Stomach (tissue), 4 donors: ENCODE measurements around the gene KRTAP16-1.

Source experiments
- CTCF ChIP-seq, 7 experiments: fragments of 450-650 bp in 4 of 7; fragments of 200-600 bp in 3 of 7; sonication (generic) in 3 of 7; IDR thresholded peaks; one replicate each; pipeline ENCODE4 v1.5.1; 2016 to 2019; ENCODE audit warnings: antibody characterized with exemption in 7 of 7, control low read depth in 2 of 7, mild to moderate bottlenecking in 1 of 7
- POLR2A ChIP-seq, 4 donors: fragments of 450-650 bp; IDR thresholded peaks; one replicate each; pipeline ENCODE4 v1.6.1; 2016; ENCODE audit warnings: antibody characterized with exemption in 4 of 4, control low read depth in 2 of 4, mild to moderate bottlenecking in 1 of 4, moderate library complexity in 1 of 4
- POLR2AphosphoS5 ChIP-seq, 3 donors: sonication (generic); formaldehyde crosslinking; IDR thresholded peaks; one replicate each; pipeline ENCODE4 v1.6.1; 2016; ENCODE audit warnings: antibody characterized with exemption in 3 of 3

DNA sequence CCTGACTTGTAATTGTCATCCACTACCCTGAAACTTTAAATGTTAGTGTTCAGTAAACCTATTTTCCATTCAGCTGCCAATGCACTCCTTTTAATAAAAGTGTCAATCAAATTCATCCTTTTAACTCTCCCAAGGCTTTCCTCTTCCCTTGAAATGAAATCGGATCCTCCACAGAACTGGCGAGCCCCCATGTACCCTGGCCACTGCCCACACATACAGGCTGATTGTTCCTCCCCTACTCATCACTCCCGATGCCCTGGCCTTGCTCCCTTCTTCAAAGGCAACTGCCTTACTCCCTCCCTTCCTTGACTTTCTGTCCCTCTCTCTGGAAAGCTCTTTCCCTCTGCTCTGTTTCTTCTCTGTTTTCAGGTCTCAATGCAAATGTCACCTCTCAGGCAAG is 33.9 kb upstream of the KRTAP16-1 start:
- TF ChIP-seq CTCF (IDR thresholded peaks at IDR 0.05), result no peak
- no peak for TF ChIP-seq POLR2A (IDR thresholded peaks at IDR 0.05)
- TF ChIP-seq POLR2AphosphoS5 (IDR thresholded peaks at IDR 0.05), result no peak
